Ishikawa (cell line): ENCODE data around the gene SLAMF1.

Source experiments
- CEBPB ChIP-seq: IDR thresholded peaks from 2 replicates; pipeline ENCODE4 v1.6.1; 2012
- MAX ChIP-seq: IDR thresholded peaks from 2 replicates; pipeline ENCODE4 v1.6.1; 2012
- REST ChIP-seq: IDR thresholded peaks from 2 replicates; pipeline ENCODE4 v1.6.1; 2012; ENCODE audit warnings: low read depth, mild to moderate bottlenecking
- TEAD4 ChIP-seq: IDR thresholded peaks from 2 replicates; pipeline ENCODE4 v1.6.1; 2012

- TF ChIP-seq REST (no peak), CEBPB (no peak), TEAD4 (no peak), MAX (no peak)
Observed at GRCh38 chr1:160653620-160654016, 6.8 kb upstream of the SLAMF1 start.
